GM10266 (cell line): ENCODE data around the gene ZIC5.

Experiments used
- DNase-seq: peaks from one replicate; pipeline ENCODE4 v3.0.0; 2012; ENCODE audit errors: extremely low spot score
- TF ChIP-seq, protein P1 (sequence below): IDR thresholded peaks from 2 replicates; pipeline ENCODE4 v1.5.1; 2012; ENCODE audit warnings: mild to moderate bottlenecking, low read depth; ENCODE audit not compliant: control insufficient read depth, insufficient read depth; ENCODE audit errors: missing control alignments

The ZIC5 gene

GRCh38 chr13:99991013-99991827 lies 19.7 kb upstream of the ZIC5 start:
- TF ChIP-seq, protein P1, sequence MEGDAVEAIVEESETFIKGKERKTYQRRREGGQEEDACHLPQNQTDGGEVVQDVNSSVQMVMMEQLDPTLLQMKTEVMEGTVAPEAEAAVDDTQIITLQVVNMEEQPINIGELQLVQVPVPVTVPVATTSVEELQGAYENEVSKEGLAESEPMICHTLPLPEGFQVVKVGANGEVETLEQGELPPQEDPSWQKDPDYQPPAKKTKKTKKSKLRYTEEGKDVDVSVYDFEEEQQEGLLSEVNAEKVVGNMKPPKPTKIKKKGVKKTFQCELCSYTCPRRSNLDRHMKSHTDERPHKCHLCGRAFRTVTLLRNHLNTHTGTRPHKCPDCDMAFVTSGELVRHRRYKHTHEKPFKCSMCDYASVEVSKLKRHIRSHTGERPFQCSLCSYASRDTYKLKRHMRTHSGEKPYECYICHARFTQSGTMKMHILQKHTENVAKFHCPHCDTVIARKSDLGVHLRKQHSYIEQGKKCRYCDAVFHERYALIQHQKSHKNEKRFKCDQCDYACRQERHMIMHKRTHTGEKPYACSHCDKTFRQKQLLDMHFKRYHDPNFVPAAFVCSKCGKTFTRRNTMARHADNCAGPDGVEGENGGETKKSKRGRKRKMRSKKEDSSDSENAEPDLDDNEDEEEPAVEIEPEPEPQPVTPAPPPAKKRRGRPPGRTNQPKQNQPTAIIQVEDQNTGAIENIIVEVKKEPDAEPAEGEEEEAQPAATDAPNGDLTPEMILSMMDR: no peak
- DNase-seq: no peak

GRCh38 chr13:99990126-99990977 lies 18.8 kb upstream of the ZIC5 start:
- TF ChIP-seq, protein P1: no peak
- no peak for DNase-seq

GRCh38 chr13:99989276-99990125 lies 17.9 kb upstream of the ZIC5 start:
- DNase-seq: no peak

GRCh38 chr13:99988529-99989275 lies 17.1 kb upstream of the ZIC5 start:
- no peak for DNase-seq
- TF ChIP-seq, protein P1: no peak

More at GRCh38 chr13:99989276-99990125, 17.9 kb upstream of the ZIC5 start:
- TF ChIP-seq, protein P1: no peak

- no peak for DNase-seq
- TF ChIP-seq, protein P1: no peak
Measured at GRCh38 chr13:99987154-99988019, 15.8 kb upstream of the ZIC5 start.

DNA sequence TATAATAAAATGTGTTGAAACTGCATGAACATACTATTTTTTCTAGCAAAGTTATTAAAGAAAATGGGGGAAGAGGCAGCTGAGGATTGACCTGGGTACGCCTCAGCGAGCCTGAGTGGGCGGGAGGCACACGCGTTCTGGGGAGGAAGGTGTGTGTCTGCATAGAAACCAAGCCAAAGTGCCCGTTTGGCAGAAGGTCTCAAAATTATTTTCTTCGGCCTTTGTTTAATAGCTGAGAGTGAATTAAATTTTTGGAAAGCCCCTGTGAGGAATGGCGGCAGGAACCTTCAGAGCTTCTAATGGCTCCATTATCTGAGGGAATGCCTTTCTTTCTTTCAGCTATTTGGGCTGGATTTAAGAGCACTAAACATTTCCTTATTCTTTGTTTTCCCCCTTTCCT lies 15.2 kb upstream of the ZIC5 start:
- no peak for DNase-seq
- TF ChIP-seq, protein P1: no peak
